ENCODE measurements around the gene IFNL1.
A peak's percentile ranks its signal among the peaks of the same experiment; 100 is the strongest.

DNA sequence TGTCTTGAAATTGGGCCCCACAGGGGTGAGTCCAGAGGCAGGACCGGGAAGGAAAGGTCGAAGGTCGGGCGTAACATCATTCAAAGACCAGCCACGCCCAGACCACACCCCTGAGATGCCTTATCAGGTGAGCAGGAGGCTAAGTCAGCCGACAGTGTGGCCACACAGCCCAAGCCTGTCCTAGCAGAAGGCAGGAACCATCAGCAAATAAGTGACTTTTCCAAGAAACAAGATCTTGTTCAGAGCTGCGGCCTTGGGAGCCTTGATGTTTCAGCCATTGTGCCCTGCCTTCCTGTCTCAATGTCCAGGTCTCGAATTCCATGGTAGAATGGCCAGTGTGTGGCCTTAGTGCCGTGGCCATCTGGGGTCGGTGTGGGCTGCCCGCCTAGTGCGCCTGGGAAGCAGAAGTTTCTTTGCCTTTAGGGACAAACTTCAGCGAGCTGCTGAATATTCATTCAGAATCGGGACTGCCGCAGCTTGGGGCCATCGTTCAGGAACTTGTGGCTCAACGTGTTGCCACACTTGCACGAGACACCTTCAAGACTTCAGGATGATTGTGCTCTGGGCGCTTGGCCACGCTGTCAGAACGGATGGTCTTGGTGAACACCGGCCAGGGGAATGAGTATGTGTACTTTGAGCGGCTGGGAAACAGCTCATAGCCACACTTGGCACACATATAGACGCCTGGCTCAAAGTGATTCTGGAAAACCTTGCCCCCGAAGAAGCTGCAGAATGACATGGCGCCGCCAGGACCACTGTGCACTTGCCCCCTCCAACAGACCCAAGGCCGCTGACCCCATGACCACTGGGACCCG, 41.5 kb upstream of the IFNL1 start:
- TF ChIP-seq, protein P1, sequence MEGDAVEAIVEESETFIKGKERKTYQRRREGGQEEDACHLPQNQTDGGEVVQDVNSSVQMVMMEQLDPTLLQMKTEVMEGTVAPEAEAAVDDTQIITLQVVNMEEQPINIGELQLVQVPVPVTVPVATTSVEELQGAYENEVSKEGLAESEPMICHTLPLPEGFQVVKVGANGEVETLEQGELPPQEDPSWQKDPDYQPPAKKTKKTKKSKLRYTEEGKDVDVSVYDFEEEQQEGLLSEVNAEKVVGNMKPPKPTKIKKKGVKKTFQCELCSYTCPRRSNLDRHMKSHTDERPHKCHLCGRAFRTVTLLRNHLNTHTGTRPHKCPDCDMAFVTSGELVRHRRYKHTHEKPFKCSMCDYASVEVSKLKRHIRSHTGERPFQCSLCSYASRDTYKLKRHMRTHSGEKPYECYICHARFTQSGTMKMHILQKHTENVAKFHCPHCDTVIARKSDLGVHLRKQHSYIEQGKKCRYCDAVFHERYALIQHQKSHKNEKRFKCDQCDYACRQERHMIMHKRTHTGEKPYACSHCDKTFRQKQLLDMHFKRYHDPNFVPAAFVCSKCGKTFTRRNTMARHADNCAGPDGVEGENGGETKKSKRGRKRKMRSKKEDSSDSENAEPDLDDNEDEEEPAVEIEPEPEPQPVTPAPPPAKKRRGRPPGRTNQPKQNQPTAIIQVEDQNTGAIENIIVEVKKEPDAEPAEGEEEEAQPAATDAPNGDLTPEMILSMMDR (IDR thresholded peaks at IDR 0.05) = no peak
- no peak for TF ChIP-seq POLR2AphosphoS5 (IDR thresholded peaks at IDR 0.05; ENCODE audit: low read depth, low read length)
- TF ChIP-seq TCF7L2 (IDR thresholded peaks at IDR 0.05; ENCODE audit: low read depth, low read length) = no peak
- TF ChIP-seq, protein P2, sequence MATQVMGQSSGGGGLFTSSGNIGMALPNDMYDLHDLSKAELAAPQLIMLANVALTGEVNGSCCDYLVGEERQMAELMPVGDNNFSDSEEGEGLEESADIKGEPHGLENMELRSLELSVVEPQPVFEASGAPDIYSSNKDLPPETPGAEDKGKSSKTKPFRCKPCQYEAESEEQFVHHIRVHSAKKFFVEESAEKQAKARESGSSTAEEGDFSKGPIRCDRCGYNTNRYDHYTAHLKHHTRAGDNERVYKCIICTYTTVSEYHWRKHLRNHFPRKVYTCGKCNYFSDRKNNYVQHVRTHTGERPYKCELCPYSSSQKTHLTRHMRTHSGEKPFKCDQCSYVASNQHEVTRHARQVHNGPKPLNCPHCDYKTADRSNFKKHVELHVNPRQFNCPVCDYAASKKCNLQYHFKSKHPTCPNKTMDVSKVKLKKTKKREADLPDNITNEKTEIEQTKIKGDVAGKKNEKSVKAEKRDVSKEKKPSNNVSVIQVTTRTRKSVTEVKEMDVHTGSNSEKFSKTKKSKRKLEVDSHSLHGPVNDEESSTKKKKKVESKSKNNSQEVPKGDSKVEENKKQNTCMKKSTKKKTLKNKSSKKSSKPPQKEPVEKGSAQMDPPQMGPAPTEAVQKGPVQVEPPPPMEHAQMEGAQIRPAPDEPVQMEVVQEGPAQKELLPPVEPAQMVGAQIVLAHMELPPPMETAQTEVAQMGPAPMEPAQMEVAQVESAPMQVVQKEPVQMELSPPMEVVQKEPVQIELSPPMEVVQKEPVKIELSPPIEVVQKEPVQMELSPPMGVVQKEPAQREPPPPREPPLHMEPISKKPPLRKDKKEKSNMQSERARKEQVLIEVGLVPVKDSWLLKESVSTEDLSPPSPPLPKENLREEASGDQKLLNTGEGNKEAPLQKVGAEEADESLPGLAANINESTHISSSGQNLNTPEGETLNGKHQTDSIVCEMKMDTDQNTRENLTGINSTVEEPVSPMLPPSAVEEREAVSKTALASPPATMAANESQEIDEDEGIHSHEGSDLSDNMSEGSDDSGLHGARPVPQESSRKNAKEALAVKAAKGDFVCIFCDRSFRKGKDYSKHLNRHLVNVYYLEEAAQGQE (IDR thresholded peaks at IDR 0.05; ENCODE audit: insufficient read depth in 1 of 2, low read depth in 2 of 2, low read length in 1 of 2) = peak in 1 of 2 experiments; percentile 45; a peak in 1 of 4 replicates
- no peak for TF ChIP-seq SIN3A (IDR thresholded peaks at IDR 0.05; ENCODE audit: borderline replicate concordance, insufficient read depth, low read depth, low read length)

Data from Panc1 (cell line).